MM.1S (cell line): ENCODE data around the gene ALLC.

Experiments
- DNase-seq: peaks from one replicate; pipeline ENCODE4 v3.0.0-alpha.2; 2015
- H2AFZ ChIP-seq: fragments of 300-600 bp; sonication (generic); 2 replicates; pipeline ENCODE4 v1.6.0; 2016; ENCODE audit warnings: antibody characterized with exemption, low read length
- H3F3A ChIP-seq: fragments of 300-600 bp; sonication (generic); 2 replicates; pipeline ENCODE4 v1.6.1; 2016; ENCODE audit warnings: mild to moderate bottlenecking, antibody characterized with exemption, low read length, moderate library complexity, mixed read lengths; ENCODE audit not compliant: insufficient read depth
- H3K27ac ChIP-seq: fragments of 300-600 bp; sonication (generic); 2 replicates; pipeline ENCODE4 v1.5.1; 2016; ENCODE audit warnings: mild to moderate bottlenecking, low read length
- H3K27me3 ChIP-seq: fragments of 300-600 bp; sonication (generic); replicated peaks from 2 replicates; pipeline ENCODE4 v1.6.0; 2016; ENCODE audit warnings: low read length; ENCODE audit not compliant: insufficient read depth
- H3K36me3 ChIP-seq: fragments of 300-600 bp; sonication (generic); replicated peaks from 2 replicates; pipeline ENCODE4 v1.6.1; 2016; ENCODE audit warnings: mild to moderate bottlenecking, low read length, mixed read lengths; ENCODE audit not compliant: insufficient read depth
- H3K4me1 ChIP-seq: fragments of 300-600 bp; sonication (generic); 2 replicates; pipeline ENCODE4 v1.6.1; 2016; ENCODE audit warnings: low read length, mixed read lengths
- H3K4me2 ChIP-seq: fragments of 300-600 bp; sonication (generic); 2 replicates; pipeline ENCODE4 v1.6.0; 2016; ENCODE audit warnings: low read depth, low read length
- H3K4me3 ChIP-seq: fragments of 300-600 bp; sonication (generic); 2 replicates; pipeline ENCODE4 v1.5.1; 2016; ENCODE audit warnings: low read length, mixed read lengths
- H3K79me2 ChIP-seq: fragments of 300-600 bp; sonication (generic); 2 replicates; pipeline ENCODE4 v1.6.1; 2016; ENCODE audit warnings: mixed run types, low read length, mixed read lengths
- H3K9ac ChIP-seq: fragments of 300-600 bp; sonication (generic); 2 replicates; pipeline ENCODE4 v1.6.1; 2016; ENCODE audit warnings: low read length, mixed read lengths
- H3K9me2 ChIP-seq: fragments of 300-600 bp; sonication (generic); replicated peaks from 2 replicates; pipeline ENCODE4 v1.6.1; 2016; ENCODE audit warnings: mild to moderate bottlenecking, low read length, mixed read lengths; ENCODE audit not compliant: insufficient read depth
- H3K9me3 ChIP-seq: fragments of 300-600 bp; sonication (generic); replicated peaks from 2 replicates; pipeline ENCODE4 v1.6.1; 2016; ENCODE audit warnings: mild to moderate bottlenecking, low read length, mixed read lengths; ENCODE audit not compliant: insufficient read depth
- H4K20me1 ChIP-seq: fragments of 300-600 bp; sonication (generic); 2 replicates; pipeline ENCODE4 v1.6.1; 2016; ENCODE audit warnings: mild to moderate bottlenecking, low read length, moderate library complexity, mixed read lengths; ENCODE audit not compliant: insufficient read depth
- CTCF ChIP-seq: fragments of 300-600 bp; sonication (generic); IDR thresholded peaks from 2 replicates; pipeline ENCODE4 v1.5.1; 2016; ENCODE audit warnings: antibody characterized with exemption, low read length, mixed read lengths
- EZH2 ChIP-seq: fragments of 300-600 bp; sonication (generic); optimal IDR thresholded peaks from 2 replicates; pipeline ENCODE3; 2017; ENCODE audit warnings: low read depth, mild to moderate bottlenecking, antibody characterized with exemption, low read length, mixed read lengths
- EZH2phosphoT487 ChIP-seq: fragments of 300-600 bp; sonication (generic); IDR thresholded peaks from 2 replicates; pipeline ENCODE4 v1.6.1; 2018; ENCODE audit warnings: antibody characterized with exemption, low read length

The ALLC gene

GRCh38 chr2:3625186-3625585 lies 32.8 kb upstream of the ALLC start:
- Histone ChIP-seq H3K27ac (no peak overlapping the region), H3K4me3 (no peak overlapping the region), H2AFZ (no peak overlapping the region), H3K79me2 (no peaks in the 10 kb centered on the region), H4K20me1 (no peaks in the 10 kb centered on the region), H3K36me3 (no peaks in the 10 kb centered on the region), H3K9me2 (no peaks in the 10 kb centered on the region), H3K27me3 (no peaks in the 10 kb centered on the region), H3K4me2 (no peak overlapping the region), H3K9me3 (no peaks in the 10 kb centered on the region), H3K9ac (no peak overlapping the region), H3F3A (no peaks in the 10 kb centered on the region), H3K4me1 (no peaks in the 10 kb centered on the region)
- no peak for DNase-seq
- no peak for TF ChIP-seq CTCF
- no peak for TF ChIP-seq EZH2phosphoT487
- TF ChIP-seq EZH2, result no peak

GRCh38 chr2:3626118-3626811 lies 31.7 kb upstream of the ALLC start:
- Histone ChIP-seq H3K79me2 (no peaks in the 10 kb centered on the region), H3K9me2 (no peaks in the 10 kb centered on the region), H3K4me1 (no peaks in the 10 kb centered on the region), H2AFZ (no peak overlapping the region), H3K9me3 (no peaks in the 10 kb centered on the region), H3F3A (no peaks in the 10 kb centered on the region), H4K20me1 (no peaks in the 10 kb centered on the region), H3K4me2 (no peak overlapping the region), H3K9ac (no peak overlapping the region), H3K27me3 (no peaks in the 10 kb centered on the region), H3K4me3 (no peak overlapping the region), H3K27ac (no peak overlapping the region), H3K36me3 (no peaks in the 10 kb centered on the region)
- no peak for DNase-seq
- TF ChIP-seq CTCF, result no peak
- TF ChIP-seq EZH2phosphoT487, result no peak
- no peak for TF ChIP-seq EZH2

- Histone ChIP-seq H3K4me2 (no peak overlapping the region), H2AFZ (no peak overlapping the region), H3K9me2 (no peaks in the 10 kb centered on the region), H3K27me3 (no peaks in the 10 kb centered on the region), H3K36me3 (no peaks in the 10 kb centered on the region), H3F3A (no peaks in the 10 kb centered on the region), H3K9ac (no peak overlapping the region), H3K4me3 (no peak overlapping the region), H3K79me2 (no peaks in the 10 kb centered on the region), H3K9me3 (no peaks in the 10 kb centered on the region), H3K27ac (no peak overlapping the region), H4K20me1 (no peaks in the 10 kb centered on the region), H3K4me1 (no peaks in the 10 kb centered on the region)
- DNase-seq, result no peak
- no peak for TF ChIP-seq EZH2phosphoT487
- no peak for TF ChIP-seq CTCF
- TF ChIP-seq EZH2, result no peak
These were observed 31.0 kb upstream of the ALLC start for GRCh38 chr2:3626812-3627499.
